ENCODE data around the gene LRRC55.

GRCh38 chr11:57197762-57198161 is 16.0 kb downstream of the LRRC55 start:
- TF ChIP-seq, protein P1, sequence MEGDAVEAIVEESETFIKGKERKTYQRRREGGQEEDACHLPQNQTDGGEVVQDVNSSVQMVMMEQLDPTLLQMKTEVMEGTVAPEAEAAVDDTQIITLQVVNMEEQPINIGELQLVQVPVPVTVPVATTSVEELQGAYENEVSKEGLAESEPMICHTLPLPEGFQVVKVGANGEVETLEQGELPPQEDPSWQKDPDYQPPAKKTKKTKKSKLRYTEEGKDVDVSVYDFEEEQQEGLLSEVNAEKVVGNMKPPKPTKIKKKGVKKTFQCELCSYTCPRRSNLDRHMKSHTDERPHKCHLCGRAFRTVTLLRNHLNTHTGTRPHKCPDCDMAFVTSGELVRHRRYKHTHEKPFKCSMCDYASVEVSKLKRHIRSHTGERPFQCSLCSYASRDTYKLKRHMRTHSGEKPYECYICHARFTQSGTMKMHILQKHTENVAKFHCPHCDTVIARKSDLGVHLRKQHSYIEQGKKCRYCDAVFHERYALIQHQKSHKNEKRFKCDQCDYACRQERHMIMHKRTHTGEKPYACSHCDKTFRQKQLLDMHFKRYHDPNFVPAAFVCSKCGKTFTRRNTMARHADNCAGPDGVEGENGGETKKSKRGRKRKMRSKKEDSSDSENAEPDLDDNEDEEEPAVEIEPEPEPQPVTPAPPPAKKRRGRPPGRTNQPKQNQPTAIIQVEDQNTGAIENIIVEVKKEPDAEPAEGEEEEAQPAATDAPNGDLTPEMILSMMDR (conservative IDR thresholded peaks at IDR 0.05 in 1 of 2, IDR thresholded peaks at IDR 0.05 in 1 of 2; ENCODE audit: extremely low read depth in 1 of 2, insufficient read depth in 1 of 2, low read depth in 1 of 2, low read length in 2 of 2) = no peak
- no peak for TF ChIP-seq EZH2 (IDR thresholded peaks at IDR 0.05; ENCODE audit: borderline replicate concordance, low read length)

All from mammary epithelial cell (primary cell).